A673 (cell line): ENCODE results near the gene NRG3.

Experiments
- EZH2 ChIP-seq: fragments of 200-600 bp; sonication (generic); IDR thresholded peaks from 2 replicates; pipeline ENCODE4 v1.6.1; 2017; ENCODE audit warnings: borderline replicate concordance, low read depth, mild to moderate bottlenecking, mixed read lengths, antibody characterized with exemption, low read length; ENCODE audit not compliant: poor library complexity, severe bottlenecking
- TF ChIP-seq, protein P1 (sequence below): fragments of 300-800, 200-600 bp; sonication (generic); conservative IDR thresholded peaks from 2 replicates; pipeline ENCODE4 v1.5.1; 2017; ENCODE audit warnings: low read depth, mild to moderate bottlenecking, antibody characterized with exemption, low read length, moderate library complexity, mixed read lengths

DNA sequence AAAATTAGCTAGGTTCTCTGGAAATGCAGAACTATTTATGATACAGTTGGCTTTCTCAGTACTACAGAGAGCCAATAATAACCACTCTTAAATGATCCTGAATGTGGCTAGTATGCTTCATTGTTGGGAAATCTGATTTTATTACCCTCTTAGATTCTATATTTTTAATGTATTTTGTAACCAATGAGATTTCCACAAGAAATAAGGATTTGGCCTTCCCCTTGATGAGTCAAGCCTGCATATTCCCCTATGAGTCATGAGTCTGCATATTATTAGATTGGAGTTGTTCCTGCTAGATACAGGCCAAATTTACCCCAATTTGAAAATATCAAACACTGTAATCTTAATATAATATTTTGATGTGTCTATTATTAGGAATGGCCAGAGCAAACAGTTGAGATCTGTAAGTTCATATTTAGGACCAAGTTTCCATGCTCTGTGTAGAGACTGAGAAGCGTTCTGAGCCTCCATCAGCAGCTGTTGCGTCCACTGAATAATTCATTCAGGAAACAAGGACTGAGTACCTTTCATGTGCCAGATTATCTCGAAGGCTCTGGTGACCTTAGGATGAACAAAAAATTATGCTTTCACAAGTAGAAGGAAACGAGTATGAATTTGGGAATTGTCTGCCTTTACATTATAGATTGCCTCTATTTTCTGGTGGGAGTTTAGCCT, 793.4 kb downstream of the NRG3 start:
- TF ChIP-seq, protein P1, sequence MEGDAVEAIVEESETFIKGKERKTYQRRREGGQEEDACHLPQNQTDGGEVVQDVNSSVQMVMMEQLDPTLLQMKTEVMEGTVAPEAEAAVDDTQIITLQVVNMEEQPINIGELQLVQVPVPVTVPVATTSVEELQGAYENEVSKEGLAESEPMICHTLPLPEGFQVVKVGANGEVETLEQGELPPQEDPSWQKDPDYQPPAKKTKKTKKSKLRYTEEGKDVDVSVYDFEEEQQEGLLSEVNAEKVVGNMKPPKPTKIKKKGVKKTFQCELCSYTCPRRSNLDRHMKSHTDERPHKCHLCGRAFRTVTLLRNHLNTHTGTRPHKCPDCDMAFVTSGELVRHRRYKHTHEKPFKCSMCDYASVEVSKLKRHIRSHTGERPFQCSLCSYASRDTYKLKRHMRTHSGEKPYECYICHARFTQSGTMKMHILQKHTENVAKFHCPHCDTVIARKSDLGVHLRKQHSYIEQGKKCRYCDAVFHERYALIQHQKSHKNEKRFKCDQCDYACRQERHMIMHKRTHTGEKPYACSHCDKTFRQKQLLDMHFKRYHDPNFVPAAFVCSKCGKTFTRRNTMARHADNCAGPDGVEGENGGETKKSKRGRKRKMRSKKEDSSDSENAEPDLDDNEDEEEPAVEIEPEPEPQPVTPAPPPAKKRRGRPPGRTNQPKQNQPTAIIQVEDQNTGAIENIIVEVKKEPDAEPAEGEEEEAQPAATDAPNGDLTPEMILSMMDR, result no peak
- no peak for TF ChIP-seq EZH2
